ENCODE results near the gene DYNC2LI1. TPM values are rescaled to one million over a fixed set of nuclear protein-coding genes. Genes with fewer than 3 reads are reported as not detected.

The DYNC2LI1 gene
- total and polyA plus RNA-seq, 2 of the 8 experiments (the other 6 are each of a cell fraction or from before 2014, with no cell fraction given) = 3.9 to 7.6 TPM

DNA sequence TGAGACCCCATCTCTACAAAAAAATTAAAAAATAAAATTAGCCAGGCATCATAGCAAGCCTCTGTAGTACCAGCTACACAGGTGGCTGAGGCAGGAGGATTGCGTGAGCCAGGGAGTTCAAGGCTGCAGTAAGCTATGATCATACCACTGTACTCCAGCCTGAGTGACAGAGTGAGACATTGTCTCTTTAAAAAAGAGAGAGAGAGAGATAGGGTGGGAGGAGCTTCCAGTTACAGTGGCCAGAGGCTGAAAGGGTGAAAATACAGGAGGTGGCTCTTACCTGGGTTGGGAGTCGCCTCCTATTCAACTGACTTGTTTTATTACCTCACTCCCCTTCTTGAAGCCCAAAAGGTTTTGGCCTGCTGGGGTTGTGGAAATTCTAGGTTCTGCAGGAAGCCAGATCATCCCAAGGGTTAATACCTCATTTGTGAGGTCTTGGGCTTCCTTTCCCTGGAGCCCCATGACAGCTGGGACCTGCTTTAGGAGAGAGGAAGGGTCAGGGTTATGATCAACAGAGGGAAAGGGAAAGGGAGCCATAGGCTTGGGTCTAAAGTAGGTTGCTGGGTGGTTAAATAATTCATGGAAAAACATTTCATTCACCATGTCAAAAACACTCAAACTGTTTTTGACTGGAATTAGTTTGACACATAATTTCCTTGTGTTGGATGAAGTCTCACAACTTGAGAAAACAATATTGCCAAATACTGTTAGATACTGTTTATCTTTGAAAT, 17.4 kb downstream of the DYNC2LI1 start:
- Histone ChIP-seq H3K9me3 (ENCODE audit: insufficient read depth in 2 of 2, low read depth in 1 of 2, low read length in 1 of 2) (no peaks in the 10 kb centered on the region), H3K23ac (ENCODE audit: insufficient read length) (no peak overlapping the region), H2BK5ac (ENCODE audit: low read depth, low read length) (no peak overlapping the region), H2AFZ (ENCODE audit: low read length) (no peak overlapping the region), H2BK20ac (ENCODE audit: low read length) (no peak overlapping the region), H3K9ac (replicated peaks in 1 of 4; ENCODE audit: extremely low read depth in 1 of 4, low read depth in 3 of 4, low read length in 3 of 4) (no peak overlapping the region), H3K14ac (ENCODE audit: insufficient read length) (no peak overlapping the region), H2BK15ac (ENCODE audit: low read length) (no peak overlapping the region), H3K18ac (ENCODE audit: extremely low read depth, low read length) (no peak overlapping the region), H3K36me3 (ENCODE audit: control insufficient read depth in 2 of 4, insufficient read depth in 4 of 4, low read length in 3 of 4) (no peaks in the 10 kb centered on the region; a peak in 1 of 8 replicates), H3K4me1 (replicated peaks in 1 of 4; ENCODE audit: control insufficient read depth in 3 of 4, insufficient read depth in 4 of 4, low read length in 3 of 4) (no peaks in the 10 kb centered on the region), H2BK120ac (replicated peaks; ENCODE audit: low read depth, low read length) (no peak overlapping the region), H3K79me2 (ENCODE audit: control insufficient read depth in 1 of 2, insufficient read depth in 2 of 2, low read length in 2 of 2) (no peaks in the 10 kb centered on the region), H3K27ac (ENCODE audit: low read depth, low read length) (no peak overlapping the region), H2AK5ac (ENCODE audit: low read depth, low read length) (no peak overlapping the region), H3K27me3 (replicated peaks in 1 of 4; ENCODE audit: control insufficient read depth in 3 of 4, extremely low read depth in 1 of 4, insufficient read depth in 3 of 4, low read length in 3 of 4) (no peaks in the 10 kb centered on the region), H3K4ac (replicated peaks; ENCODE audit: insufficient read length, low read depth, low read length) (no peak overlapping the region), H3K79me1 (ENCODE audit: low read depth, low read length) (no peaks in the 10 kb centered on the region), H4K91ac (replicated peaks; ENCODE audit: insufficient read length, low read length) (no peak overlapping the region), H2BK12ac (ENCODE audit: low read depth, low read length) (no peak overlapping the region), H4K5ac (ENCODE audit: insufficient read length, low read depth, low read length) (no peak overlapping the region), H3K23me2 (ENCODE audit: low read depth, low read length) (no peaks in the 10 kb centered on the region), H3K4me3 (ENCODE audit: extremely low read depth in 1 of 4, insufficient read depth in 2 of 4, low read depth in 3 of 4, low read length in 4 of 4) (no peak overlapping the region), H3K4me2 (ENCODE audit: insufficient read depth in 1 of 2, low read depth in 2 of 2, low read length in 2 of 2) (no peak overlapping the region), H3K56ac (replicated peaks; ENCODE audit: insufficient read length, low read depth, low read length) (no peak overlapping the region), H4K8ac (ENCODE audit: extremely low read depth, insufficient read depth, low read length) (no peak overlapping the region), H4K20me1 (replicated peaks in 1 of 2; ENCODE audit: control insufficient read depth in 1 of 2, insufficient read depth in 2 of 2, low read length in 2 of 2) (no peaks in the 10 kb centered on the region)
- ChIA-PET POLR2A (ENCODE audit: partially characterized antibody) (interaction anchor here (1.6 kb wide), 1 partner anchor 17 kb away, joined by 3 read pairs; the partner anchor contains the start of gene DYNC2LI1), CTCF (ENCODE audit: partially characterized antibody) (interaction anchor here (0.7 to 2.2 kb wide), 3 partner anchors 7 to 186 kb away, joined by 3 to 16 read pairs (median 3); no protein-coding TSS in a partner anchor)
- FAIRE-seq (peak; percentile 39), DNase-seq (ENCODE audit: low read depth in 1 of 2, low spot score in 2 of 2) (no peak)
- TF ChIP-seq POLR2A (IDR thresholded peaks at IDR 0.05; ENCODE audit: control extremely low read depth in 1 of 2, low read depth in 2 of 2, low read length in 2 of 2) (no peak), HDAC2 (IDR thresholded peaks at IDR 0.05; ENCODE audit: borderline replicate concordance in 1 of 2, low read depth in 2 of 2, low read length in 2 of 2) (no peak), CTBP2 (IDR thresholded peaks at IDR 0.05; ENCODE audit: borderline replicate concordance, insufficient read depth, insufficient read length, low read length) (no peak)
- WGBS, 2 experiments (ENCODE audit: extremely low coverage in 1 of 2, insufficient coverage in 1 of 2, insufficient read length in 1 of 2, insufficient replicate concordance in 2 of 2, low coverage in 1 of 2, low lambda C conversion rate in 2 of 2, missing lambda C conversion rate in 1 of 2) = 86% methylated on average over 2 of the region's 2 CpGs; no CpG with 5 or more reads in 1 of the 2 experiments
